Left renal pelvis (tissue), 4 donors: ENCODE data around the gene PTPN3. TPM values are rescaled to one million over a fixed set of nuclear protein-coding genes. Genes with fewer than 3 reads are reported as not detected.
"Not testable (repeated sequence)": the region's sequence is repeated elsewhere in the genome, so short reads cannot be mapped to it uniquely, and the experiment has no call there.

Experiments
- DNase-seq, 4 donors: peaks; one replicate each; pipeline ENCODE4 v3.0.0-alpha.2; 2013; ENCODE audit warnings: low read depth in 4 of 4, low spot score in 3 of 4
- polyA plus RNA-seq, 4 donors: library from polyadenylated mRNA; unstranded; fragments of 120-200 nt; gene quantifications; one replicate each; pipeline ENCODE4 v1.2.1, GENCODE V29; 2013; ENCODE audit not compliant: insufficient read length in 4 of 4

The PTPN3 gene
- polyA plus RNA-seq, 4 donors = 3.2 to 56.4 (median 51.1) TPM

DNA sequence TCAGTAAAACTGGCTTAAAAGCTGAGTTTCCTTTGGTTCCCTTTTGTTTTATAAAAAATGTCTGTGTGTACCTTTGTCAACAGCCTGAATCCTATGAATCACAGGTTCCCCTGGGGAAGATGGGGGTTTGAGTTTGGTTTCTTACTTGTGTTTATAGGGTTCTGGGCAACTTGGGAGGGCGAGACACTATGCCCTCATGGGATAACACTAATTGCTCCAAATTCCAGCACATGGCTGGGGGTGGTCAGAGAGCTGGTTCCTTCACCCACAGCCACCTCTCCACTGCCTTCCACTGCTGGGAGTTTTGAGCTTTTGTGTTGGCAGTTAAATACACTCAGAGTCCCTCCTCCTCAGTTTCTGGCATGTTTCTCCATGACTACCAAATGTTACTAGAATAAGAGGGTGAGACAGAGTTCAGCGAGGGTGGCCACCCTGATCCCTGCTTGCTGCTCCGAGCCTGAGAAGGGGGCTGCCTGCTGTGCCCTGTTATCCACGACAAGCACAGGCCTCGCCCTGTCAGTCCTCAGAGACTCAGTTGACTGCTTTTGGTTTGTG, 94.3 kb downstream of the PTPN3 start:
- DNase-seq = no peak

DNA sequence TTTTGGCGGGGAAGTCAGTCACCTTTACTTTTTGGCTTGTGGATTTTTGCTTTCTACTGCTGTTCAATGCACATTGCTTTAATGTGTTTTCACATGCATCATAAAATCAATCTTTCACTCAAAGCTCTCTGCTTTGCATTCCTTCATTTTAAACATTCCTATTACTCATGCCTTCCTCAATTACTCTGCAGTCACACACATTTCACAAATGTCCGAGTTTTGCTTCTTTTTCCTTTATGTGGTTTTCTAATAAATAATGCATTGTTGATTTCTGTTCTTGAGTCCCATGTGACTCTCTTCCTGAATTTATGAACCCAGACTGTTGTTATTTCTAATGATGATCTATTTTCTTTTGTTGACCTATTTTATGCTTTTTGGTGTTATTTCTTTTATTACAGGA, 95.0 kb downstream of the PTPN3 start:
- DNase-seq = no peak

DNA sequence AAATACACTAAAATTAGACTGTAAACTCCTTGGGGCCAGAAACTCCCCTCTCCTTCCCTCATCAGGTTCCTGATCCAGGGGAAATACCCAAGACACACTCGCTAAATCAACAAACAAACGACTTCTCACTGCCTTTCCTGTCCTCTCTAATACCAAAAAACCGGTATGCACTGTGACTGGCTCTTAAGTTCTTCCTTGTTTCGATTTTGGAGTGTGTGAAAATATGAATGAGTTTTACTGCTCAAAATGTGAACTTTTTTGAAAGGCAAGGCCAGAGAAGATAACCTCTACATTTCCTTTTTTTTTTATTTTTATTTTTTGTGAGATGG, 96.2 kb downstream of the PTPN3 start:
- DNase-seq = no peak

DNA sequence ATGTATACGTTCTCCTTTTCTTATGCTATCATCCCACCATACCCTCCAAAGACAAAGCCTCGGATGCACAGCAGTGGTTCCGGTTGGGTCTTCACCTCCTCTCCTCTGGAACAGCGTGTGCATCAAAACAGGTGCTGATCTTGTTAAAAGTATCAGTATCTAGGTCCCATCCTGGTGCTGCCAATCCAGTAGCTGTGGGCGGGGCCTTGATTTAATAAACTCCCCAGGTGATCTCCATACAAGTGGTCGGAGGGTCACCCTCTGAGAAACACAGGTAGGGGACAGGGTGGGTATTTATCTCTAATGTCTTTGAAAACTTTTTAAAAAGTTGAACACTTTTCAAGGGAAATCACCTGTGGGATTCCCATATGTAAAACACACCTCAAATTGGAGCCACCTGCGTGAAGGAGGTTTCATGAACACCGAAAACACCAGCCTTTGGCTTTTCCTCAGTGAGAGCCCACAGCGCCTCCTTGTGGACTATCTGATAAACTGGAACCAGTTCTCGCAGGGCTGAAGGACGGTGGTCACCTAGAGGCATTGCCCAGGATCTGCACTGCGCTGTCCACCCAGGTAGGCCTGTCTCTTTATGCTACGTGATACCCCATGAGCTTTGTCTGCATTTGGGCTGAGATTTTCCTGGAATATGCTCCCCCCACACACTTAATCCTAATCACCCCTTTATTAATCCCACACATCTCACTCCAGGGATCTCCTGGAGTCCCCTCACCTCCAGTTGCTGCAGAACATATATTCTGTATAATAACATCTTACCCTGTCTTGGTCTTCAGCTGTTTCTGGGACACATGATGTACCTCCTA, 96.7 kb downstream of the PTPN3 start:
- peak in 2 of 4 donors; percentile 21 to 31 for DNase-seq

DNA sequence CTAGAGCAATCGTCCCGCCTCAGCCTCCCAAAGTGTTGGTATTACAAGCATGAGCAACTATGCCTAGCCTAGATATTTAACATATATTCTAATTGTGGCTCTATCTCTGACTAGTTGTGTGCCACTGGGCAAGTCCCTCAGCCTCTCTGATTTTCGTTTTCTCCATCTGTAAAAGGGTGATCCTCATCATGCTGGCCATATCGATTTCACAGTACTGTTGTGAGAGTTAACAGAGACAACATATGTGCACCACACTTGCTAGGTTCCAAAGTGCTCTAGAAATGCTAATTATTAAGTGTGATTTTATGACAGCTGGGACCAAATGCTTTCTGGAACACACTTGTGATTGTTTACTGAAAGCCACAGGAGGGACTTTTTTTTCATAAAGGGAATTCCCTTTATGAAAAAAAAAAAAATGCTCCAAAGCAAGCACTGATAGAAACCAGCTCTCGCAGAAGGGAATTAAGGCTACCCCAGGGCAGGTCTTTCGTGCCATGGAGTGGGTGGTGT, 98.8 kb downstream of the PTPN3 start:
- no peak for DNase-seq

DNA sequence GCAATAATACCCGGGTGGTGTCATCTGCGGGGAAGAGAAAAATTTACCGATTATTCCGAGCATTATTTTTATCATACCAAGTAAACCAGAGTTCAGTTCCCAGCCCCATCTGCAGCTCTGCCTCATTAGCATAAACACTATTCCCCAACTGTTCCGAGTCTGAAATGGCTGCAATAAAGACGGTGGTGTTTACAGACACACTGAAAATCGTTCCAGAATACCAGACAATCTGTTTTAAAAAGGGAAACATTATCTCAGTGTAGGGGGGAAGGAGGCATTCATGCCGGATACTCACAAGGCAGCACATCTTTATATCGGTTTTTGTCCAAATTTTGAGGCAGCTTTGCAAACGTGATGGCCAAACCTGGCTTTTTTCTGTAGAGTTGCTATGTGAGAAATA, 106.9 kb downstream of the PTPN3 start:
- DNase-seq = no peak

DNA sequence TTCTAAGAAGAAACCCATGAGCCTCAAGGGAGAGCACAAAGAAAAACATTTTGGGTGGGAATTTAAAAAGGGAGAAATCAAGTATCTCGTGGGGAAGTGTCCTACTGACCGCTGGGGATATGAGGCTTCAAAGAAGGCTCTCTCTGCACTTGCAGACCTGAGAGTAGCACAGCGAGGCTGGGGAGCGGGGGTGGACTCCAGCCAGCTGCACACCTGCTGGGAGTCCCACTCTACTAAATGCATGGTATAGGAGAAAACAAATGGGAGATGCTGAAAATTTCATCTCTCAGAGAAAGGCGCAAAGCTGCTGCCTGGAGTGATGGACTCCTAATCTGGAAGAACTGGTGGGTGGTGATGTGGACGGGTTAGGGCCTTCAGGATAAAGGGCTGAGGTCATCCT, 110.3 kb downstream of the PTPN3 start:
- DNase-seq = no peak

DNA sequence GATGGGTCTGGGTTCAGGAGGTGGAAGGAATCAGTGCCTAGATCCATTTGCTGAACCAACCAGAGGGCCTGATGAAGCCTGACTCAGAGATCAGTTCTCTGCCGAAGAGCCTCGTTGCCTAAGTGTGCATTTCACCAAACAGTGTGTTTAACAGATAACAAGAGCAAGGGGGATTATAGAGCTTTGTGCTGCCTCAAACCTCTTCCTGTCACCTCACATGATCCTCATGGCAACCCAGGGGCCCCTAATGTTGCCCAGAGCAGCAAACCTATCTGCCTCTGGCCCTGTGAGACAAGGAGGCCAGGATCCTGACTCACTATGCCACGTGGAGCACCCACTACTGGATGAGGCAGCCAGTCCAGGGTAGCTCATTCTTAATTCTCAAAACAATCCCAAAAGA, 110.9 kb downstream of the PTPN3 start:
- DNase-seq = no peak

DNA sequence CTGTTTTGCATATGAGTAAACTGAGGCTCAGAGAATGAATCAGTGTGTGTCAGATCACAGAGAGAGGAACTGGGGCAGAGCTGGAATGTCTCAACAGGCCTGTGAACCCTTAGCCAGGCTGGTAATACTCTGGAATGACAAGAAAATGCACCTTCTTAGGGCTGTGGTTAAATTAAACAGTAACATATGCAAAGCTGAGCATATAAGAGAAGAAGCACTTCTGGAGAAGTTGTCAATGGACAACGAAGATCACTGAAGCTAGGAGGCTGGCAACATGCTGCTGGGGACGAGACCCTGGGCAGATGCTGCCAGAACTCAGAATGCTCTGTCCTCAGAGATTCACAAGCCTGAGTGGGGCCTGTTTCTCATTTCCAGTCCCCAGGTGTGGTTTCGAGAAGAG, 112.6 kb downstream of the PTPN3 start:
- no peak for DNase-seq

DNA sequence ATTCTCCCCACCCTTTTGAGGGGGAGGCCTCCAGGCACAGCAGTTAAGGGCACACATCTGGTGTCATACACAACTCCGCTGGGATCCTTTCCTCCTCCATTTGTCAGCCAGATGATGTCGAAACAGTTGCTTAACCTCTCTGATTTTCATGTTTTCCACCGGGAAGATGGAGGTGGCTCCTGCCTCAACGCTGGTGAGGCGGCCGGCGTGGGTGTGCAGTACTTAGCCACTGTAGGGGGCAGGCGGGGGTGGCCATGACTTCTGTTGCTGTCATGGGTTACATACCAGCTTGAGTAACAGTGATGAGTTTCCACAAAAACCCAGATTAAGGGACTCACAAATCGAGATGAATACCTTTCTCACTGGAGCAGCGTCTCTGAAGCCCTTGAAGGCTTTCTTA, 114.2 kb downstream of the PTPN3 start:
- DNase-seq = no peak

DNA sequence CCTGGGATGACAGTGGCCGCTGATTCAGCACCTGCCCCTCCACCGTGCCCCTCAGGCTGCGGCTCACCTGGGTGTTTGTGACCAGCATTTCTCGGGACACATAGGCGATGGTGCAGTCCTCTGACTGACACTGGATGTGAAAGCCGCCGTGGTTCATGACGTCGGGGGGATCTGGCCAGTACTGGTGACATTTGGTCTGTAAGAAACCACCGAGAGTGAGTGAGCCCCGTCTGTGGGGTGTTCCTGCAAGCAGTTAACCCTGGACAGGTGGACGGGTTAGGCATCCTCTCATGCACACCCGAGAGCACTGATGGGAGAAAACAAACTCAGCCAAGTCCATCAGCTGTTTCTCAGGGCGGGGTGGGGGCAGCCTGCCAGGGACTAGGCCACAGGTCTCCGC, 114.8 kb downstream of the PTPN3 start:
- no peak for DNase-seq

DNA sequence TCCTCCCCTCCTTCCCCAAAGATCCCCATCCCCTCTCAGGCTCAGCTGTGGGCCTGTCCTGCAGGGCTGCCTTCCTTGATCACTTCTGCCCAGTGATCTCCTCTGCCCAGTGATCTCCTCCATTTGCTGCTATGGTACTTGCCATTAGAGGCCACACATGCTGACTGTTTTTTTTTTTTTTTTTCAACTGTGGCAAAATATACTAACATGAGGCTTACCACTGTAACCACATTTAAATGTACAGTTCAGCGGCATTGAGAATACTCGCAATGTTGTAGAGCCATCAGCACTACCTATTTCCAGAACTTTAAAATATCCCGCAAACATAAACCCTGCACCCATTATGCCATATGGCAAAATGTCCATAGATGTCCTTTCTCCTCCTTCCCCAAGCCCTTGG, 115.5 kb downstream of the PTPN3 start:
- no peak for DNase-seq

DNA sequence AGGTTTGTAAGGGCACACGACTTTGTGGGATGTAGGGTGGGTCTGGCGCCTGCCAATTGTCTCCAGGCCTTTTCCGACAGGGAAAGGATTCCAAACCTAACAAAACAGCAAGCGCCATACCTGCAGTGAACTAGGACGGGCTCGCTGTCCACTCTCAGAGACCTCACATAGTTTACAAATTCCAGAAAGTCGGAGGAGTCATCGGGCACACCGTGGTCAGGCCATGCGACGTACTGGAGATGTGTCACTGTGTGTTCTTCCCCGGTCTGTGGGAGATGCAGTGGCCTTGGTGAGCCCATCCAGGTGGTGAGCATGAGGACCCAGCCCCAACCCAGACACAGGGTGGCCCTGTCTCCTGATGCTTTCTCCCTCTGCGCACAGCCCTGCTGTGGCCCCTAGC, 115.9 kb downstream of the PTPN3 start:
- DNase-seq = no peak

DNA sequence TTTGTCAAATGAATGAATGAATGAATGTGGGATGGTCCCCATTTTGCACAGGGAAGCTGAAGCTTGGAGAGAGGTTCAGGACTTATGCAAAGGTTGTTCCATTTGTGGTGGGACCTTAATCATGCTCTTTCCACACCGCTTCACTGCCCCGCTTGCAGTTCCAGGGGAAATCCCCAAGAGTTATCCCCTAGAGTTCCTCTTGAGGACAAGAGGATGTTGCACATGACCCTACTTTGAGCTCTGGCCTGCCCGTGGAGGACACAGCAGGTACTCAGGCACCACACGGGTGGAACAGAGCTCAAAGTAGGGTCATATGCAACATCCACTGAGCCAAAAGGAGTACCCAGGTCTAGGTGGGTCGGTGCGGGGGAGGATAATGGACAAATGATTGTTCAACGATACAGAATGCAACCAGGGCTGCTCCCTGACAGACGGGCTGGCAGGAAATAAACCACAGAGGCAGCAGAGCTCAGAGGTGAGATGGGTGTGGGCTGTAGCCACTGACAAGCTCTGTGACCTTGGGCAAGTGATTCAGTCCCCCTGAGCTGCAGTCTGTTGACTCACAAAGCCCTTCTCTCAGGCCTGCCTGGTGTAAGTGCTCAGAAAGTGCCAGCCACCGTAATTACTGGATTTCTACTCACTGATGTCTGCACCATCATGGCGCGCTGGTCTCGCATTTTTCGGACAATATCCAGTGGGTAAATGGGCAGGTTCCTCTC, 116.9 kb downstream of the PTPN3 start:
- DNase-seq = no peak

DNA sequence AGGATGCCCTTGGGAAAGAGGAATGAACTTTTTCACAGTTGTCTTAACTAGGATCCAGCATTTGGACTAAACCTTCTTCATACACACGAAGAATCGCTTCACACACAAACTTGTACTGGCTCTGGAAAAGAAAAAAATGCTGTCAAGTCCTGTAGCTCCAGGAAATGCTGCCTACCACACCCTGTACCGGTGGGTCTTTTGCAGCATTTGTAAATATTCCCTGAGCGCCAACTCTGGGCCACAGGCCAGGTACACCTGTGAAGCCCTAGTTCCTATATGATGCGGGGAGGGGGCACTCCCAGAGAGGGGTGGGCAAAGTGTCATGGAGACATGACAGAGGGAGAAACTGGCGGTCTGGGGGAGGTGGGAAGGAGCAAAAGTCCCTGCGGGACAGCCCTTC, 118.6 kb downstream of the PTPN3 start:
- no peak for DNase-seq

DNA sequence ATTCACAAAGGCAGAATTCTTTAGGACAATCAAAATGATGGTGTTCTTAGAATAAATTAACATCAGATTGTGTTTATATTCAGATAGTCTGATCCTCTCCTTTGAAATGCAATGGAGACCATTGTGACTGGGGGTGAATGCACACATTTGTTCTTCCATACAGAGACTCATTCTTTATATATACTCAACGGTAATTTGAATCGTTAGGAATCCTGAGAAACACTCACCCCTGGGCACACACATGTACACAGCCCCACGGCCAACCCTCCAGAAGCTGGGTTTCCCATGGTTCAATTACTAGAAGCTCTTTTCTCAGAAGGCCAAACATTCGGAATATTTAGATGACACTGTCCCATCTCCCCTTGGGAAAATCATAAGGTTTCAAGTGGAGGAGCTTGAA, 119.8 kb downstream of the PTPN3 start:
- DNase-seq = no peak

DNA sequence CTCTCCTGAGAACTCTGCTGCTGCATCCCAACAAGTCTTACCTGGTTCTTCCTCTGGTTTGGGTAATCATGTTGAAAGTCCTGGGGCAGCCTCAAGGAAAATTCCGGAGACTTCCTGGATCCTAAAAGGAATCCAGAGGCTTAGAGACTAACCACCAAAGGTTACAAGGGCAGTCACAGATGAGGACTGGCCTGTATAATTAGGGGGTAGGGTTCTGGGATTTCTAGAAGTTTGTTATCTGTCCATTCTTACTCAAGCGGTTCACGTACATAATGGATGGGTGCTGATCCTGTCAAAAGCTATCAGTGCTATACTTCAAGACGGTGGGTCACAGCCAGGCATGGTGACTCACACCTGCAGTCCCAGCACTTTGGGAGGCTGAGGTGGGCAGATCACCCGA, 125.9 kb downstream of the PTPN3 start:
- DNase-seq = no peak

DNA sequence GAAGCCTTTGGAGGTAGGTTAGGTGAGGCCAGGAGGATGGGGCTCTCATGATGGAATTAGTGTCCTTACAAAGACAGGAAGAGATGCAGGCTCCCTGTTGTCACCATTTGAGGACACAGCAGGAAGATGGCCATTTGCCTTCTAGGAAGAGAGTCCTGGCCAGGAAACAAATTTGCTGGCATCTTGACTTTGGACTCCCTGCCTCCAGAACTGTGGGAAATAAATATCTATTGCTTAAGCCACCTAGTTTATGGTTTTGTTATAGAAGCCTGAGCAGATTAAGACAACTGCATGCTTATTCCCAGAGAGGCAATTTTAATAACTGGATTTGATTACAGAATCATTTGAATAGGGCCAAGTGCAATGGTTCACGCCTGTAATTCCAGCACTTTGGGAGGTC, 126.7 kb downstream of the PTPN3 start:
- DNase-seq = no peak

DNA sequence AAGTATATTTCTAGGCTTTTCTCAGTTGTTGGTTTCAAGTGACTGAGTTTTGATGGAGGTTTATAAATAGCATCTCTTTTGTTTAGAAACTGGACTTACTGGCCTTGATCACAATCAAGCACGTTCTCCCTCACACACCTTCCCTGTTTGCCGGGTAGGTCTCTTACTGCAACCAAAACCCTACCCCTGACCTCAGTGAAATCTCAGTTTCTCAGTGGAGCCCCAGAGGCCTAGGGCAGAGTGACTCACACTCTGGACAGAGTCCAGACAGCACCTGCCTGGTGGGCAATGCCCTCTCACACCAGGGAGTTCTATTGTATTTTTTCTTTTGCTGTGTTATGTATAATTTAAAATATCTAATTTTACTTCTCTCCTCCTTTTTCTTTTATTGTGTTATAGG, 128.8 kb downstream of the PTPN3 start:
- DNase-seq = no peak

DNA sequence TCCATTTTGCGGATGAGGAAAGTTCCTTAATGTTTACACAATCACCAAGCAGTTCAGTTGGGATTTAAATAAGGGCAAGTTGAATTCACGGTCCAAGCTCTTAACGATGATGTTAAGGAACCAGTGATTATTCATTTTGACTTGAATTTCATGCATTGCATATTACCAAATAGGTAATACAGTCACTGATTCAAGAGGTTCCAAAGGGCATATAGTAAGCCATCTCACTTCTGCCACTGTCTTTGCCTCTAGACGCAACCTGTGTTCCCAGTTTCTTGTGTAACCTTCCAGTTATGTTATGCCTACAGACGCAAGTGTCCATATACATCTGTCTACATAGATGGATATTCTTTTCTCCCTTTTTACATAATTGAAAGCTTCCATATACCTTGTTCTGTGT, 137.3 kb downstream of the PTPN3 start:
- DNase-seq = no peak

DNA sequence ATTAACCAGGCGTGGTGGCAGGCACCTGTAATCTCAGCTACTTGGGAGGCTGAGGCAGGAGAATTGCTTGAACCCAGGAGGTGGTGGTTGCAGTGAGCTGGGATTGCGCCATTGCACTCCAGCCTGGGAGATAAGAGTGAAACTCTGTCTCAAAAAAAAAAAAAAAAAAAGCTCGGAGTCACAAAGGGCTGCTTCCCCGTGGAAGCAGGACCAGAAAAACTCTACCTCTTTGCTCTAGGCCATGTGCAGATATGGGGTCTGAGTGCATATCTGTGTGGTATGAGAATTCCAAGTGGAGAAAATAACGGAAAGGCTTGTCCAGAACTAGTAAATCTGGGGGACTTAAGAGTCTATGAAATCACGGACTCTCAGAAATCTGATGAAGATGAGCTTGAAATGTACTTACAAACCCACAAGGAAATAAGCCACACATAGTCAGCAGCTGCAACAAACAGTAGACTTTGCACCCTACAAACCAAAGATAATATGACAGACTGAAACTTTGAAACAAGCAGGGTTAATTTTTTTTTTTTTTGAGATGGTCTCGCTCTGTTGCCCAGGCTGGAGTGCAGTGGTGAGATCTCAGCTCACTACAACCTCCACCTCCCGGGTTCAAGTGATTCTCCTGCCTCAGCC, 139.0 kb downstream of the PTPN3 start:
- DNase-seq = not testable (repeated sequence)
